Activated CD8-positive, alpha-beta memory T cell treated with anti-CD3 and anti-CD28 coated beads, Interleukin-2, amount 50 U/mL, for 48 hours (primary cell): ENCODE results near the gene MAP2K5.

Source experiments
- DNase-seq: peaks from one replicate; pipeline ENCODE4 v3.0.0-alpha.2; 2020

The MAP2K5 gene

GRCh38 chr15:67678993-67679392 lies 136.5 kb downstream of the MAP2K5 start:
- DNase-seq = no peak

GRCh38 chr15:67680641-67681040 lies 138.1 kb downstream of the MAP2K5 start:
- no peak for DNase-seq

GRCh38 chr15:67685008-67685599 lies 142.6 kb downstream of the MAP2K5 start:
- no peak for DNase-seq

- no peak for DNase-seq
Measured at GRCh38 chr15:67685716-67686115, 143.2 kb downstream of the MAP2K5 start.

GRCh38 chr15:67690936-67691335 lies 148.4 kb downstream of the MAP2K5 start:
- no peak for DNase-seq

- DNase-seq = no peak
Measured at GRCh38 chr15:67691450-67691849, 148.9 kb downstream of the MAP2K5 start.

- DNase-seq = no peak
Measured at GRCh38 chr15:67692573-67692972, 150.1 kb downstream of the MAP2K5 start.

GRCh38 chr15:67696087-67696486 lies 153.6 kb downstream of the MAP2K5 start:
- no peak for DNase-seq

GRCh38 chr15:67700023-67700422 lies 157.5 kb downstream of the MAP2K5 start:
- no peak for DNase-seq

- no peak for DNase-seq
Measured at GRCh38 chr15:67701669-67702068, 159.2 kb downstream of the MAP2K5 start.

- DNase-seq = no peak
Measured at GRCh38 chr15:67707520-67708283, 165.2 kb downstream of the MAP2K5 start.

GRCh38 chr15:67708500-67708899 lies 166.0 kb downstream of the MAP2K5 start:
- no peak for DNase-seq

- no peak for DNase-seq
Measured at GRCh38 chr15:67715170-67715569, 172.7 kb downstream of the MAP2K5 start.

- no peak for DNase-seq
Measured at GRCh38 chr15:67716171-67716570, 173.7 kb downstream of the MAP2K5 start.

- DNase-seq = no peak
Measured at GRCh38 chr15:67717776-67718175, 175.3 kb downstream of the MAP2K5 start.

GRCh38 chr15:67719330-67719959 lies 176.9 kb downstream of the MAP2K5 start:
- no peak for DNase-seq

GRCh38 chr15:67720556-67721175 lies 178.2 kb downstream of the MAP2K5 start:
- DNase-seq = no peak

GRCh38 chr15:67722030-67722817 lies 179.7 kb downstream of the MAP2K5 start:
- no peak for DNase-seq

GRCh38 chr15:67723294-67724024 lies 181.0 kb downstream of the MAP2K5 start:
- no peak for DNase-seq

GRCh38 chr15:67724691-67725375 lies 182.3 kb downstream of the MAP2K5 start:
- no peak for DNase-seq

- DNase-seq = no peak
Measured at GRCh38 chr15:67730135-67730534, 187.6 kb downstream of the MAP2K5 start.
